ENCODE measurements around the gene SLCO1A2.

Gene SLCO1A2

DNA sequence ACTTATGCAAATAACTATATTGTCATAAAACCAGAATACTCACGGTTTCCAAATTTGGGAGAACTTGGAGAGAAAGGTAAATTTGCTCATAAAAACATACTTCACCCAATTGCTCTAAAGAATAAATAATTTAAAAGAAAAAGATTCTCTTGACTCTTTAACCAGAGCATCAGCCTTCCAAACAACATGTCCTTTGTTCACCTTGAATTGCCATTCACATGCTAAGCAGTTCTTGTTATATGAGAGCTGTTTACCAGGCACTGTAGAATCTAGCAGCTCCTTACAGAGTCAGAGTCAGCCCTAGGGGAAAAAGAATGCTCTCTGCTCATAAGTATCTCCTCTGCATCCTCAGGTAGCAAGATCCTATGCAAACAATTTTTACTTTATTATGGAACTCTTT lies 10.2 kb downstream of the SLCO1A2 start:
- DNase-seq, result no peak

DNA sequence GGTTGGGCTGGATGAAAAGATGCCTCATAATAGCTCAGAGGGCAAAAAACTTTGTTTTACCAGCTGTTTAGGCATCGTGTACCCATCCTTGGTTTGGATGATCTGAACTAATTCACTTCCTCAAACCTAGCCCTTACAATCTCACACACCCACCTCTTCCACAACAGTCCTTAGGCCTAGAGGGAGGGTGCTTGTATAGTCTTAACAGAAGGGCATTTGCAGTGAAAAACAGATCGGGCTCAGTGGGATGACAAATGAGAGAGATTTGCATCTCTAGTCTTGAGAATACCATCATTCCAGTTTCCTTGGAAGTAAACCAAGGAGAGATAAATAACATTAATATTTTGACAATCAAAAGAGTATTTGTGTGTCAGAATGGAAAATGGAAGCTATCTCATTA lies 11.0 kb downstream of the SLCO1A2 start:
- no peak for DNase-seq

GRCh38 chr12:21308785-21309184 lies 25.9 kb downstream of the SLCO1A2 start:
- no peak for DNase-seq

GRCh38 chr12:21305661-21306060 lies 29.1 kb downstream of the SLCO1A2 start:
- no peak for DNase-seq

DNA sequence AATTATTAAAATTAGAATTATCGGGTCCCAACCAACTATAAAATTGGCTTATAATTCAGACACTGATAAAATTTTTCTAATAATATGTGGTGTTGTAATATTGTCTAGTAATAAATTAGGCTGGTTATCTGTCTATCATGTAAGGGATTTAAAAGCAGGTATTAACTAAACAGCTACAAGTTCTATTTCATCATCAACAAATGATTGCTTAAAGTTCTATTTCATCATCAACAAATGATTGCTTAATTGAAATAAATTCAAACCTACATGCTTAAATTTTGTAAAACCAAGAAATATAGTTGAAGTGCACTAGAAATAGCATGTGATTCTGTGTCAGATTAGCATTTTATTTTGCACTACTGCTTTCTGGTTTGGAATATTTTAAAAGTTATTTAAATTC lies 34.1 kb downstream of the SLCO1A2 start:
- DNase-seq, result no peak

- DNase-seq, result no peak
Measured at GRCh38 chr12:21296751-21297406, 37.8 kb downstream of the SLCO1A2 start.

GRCh38 chr12:21296348-21296747 lies 38.4 kb downstream of the SLCO1A2 start:
- no peak for DNase-seq

DNA sequence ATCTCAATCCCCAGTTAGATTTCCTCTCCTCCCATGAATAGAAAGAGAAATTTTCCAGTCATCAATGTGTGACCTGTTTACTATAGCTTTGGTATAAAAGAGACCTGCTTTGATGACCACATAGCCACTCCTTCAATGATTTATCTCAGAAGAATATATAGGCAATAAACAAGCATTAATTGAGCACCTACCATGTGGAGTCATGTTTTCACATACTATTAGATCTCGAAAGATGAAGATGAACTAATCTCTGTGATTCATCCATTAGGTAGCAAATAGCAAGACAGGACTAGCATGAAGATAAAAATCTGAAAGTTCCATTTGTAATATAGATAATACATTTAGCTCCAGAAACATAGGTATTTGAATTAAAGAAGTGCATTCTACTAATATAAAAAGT lies 40.5 kb downstream of the SLCO1A2 start:
- no peak for DNase-seq

- DNase-seq, result no peak
Measured at GRCh38 chr12:21292111-21292510, 42.6 kb downstream of the SLCO1A2 start.

GRCh38 chr12:21289698-21290097 lies 45.0 kb downstream of the SLCO1A2 start:
- DNase-seq, result no peak

- DNase-seq, result no peak
Measured at GRCh38 chr12:21276826-21277225, 57.9 kb downstream of the SLCO1A2 start.

GRCh38 chr12:21265932-21266331 lies 68.8 kb downstream of the SLCO1A2 start:
- no peak for DNase-seq

DNA sequence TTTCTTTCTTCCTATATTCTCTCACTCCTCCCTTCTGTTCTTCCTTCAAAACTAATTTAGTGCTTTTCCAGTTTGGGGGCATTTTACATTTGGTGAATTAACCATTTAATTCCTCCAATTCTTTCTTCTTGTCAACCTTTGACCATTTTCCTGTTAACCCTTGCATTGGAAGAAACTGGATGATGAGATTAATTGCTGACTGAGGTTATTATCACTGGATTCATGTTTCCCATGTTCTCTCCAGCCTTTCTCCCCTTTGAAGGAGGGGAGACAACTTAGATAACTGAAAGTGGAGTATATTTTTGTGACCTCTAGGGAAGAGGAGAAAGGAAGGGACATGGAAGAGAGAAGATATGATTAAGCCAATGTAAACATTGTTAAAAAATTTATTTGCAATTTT lies 70.5 kb downstream of the SLCO1A2 start:
- DNase-seq, result no peak

DNA sequence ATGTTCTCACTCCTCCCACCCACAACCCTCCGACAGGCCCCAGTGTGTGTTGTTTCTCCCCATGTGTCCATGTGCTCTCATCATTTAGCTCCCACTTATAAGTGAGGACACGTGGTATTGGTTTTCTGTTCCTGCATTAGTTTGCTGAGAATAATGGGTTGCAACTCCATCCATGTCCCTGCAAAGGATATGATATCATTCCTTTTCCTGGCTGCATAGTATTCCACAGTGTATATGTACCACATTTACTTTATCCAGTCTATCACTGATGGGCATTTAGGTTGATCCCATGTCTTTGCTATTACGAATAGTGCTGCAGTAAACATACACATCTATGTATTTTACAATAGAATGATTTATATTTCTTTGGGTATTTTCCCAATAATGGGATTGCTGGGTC lies 77.5 kb downstream of the SLCO1A2 start:
- no peak for DNase-seq

DNA sequence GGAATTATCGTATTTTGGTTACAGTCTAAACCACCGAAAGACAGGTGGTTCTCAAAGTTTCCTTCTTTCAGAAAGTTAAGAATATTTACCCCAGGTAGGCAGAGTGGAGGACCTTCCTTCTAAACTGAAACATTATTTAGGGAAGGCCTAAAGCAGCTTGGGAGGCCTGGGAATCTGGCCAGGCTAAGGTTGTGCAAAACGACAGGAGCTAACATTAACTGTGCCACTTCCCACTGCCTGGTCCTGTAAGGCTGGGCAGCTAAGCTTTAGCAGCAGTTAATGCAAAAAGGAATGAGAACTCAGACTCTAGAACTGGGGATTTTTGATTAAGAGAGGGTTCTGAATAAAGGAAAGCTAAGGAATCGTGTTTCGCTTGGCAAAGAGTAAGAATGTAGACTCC lies 82.6 kb downstream of the SLCO1A2 start:
- no peak for DNase-seq

DNA sequence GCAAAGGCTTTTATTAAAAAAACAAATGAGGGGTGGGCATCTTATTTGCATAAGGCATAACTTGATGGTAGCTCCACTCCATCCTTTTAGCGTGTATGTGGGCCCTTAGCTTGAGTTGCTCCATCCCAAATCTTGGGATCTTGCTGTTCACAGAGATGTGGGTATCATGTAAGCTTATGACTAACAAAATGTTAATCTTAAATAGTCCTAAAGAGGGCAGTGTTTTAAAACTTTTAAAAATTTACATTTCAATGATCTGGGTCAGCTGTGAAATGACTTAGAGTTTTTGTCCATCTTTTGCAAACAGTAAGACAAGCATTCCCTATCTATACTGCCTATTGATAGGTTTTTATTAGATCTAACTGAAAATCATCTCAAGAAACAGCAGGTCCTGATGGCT lies 86.0 kb downstream of the SLCO1A2 start:
- DNase-seq, result no peak

DNA sequence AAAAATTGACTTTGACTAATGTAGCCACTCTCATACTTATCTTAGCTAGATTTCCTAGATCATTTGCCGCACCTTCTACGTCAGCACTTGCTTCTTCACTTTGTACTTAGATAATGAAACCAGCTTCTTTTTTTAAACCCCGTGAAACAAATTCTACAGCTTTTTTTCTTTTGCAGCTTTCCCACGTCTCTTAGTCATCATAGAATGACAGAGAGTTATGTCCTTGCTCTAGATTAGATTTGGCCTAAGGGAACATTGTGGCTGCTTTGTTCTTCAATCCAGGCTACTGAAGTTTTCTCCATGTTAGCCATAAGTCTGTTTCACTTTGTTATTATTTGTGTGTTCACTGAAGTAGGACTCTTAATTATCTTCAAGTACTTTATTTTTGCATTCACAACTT lies 94.9 kb downstream of the SLCO1A2 start:
- DNase-seq, result no peak

DNA sequence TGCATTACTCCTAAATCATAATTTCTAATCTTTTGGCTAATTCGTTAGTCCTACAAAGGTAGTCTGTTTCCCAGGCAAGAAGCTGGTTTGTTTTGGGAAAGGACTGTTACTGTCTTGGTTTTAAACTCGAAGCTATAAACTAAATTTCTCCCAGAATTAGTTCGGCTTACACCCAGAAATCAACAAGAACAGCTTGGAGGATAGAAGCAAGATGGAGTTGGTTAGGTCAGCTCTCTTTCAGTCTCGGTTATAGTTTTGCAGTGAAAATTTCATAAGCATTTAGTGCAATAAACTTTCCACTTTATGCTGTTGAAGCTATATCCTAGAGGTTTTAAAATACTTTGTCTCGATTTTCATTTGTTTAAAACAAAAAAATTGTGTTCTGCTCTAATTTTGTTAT lies 100.3 kb downstream of the SLCO1A2 start:
- DNase-seq, result no peak

- DNase-seq, result no peak
Measured at GRCh38 chr12:21223930-21224329, 110.8 kb downstream of the SLCO1A2 start.

DNA sequence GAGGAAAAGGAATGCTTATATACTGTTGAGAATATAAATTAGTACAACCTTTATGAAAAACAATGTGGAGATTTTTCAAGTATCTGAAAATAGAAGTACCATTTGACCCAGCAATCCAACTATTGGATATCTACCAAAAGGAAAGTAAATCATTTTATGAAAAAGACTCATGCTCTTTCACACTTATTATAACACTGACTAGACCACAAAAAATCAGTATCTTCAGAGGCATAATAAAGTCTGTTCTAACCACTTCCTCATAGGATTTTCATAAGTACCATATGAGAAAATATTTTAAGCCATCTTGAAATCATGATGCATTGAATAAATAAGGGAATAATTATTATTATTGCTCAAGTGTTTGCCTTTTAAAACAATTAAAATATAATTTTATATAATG lies 112.9 kb downstream of the SLCO1A2 start:
- DNase-seq, result no peak

- no peak for DNase-seq
Measured at GRCh38 chr12:21221072-21221471, 113.6 kb downstream of the SLCO1A2 start.

- DNase-seq, result no peak
Measured at GRCh38 chr12:21220266-21220665, 114.5 kb downstream of the SLCO1A2 start.

- DNase-seq, result no peak
Measured at GRCh38 chr12:21219206-21219605, 115.5 kb downstream of the SLCO1A2 start.

All from cortex of kidney (tissue), 1 donor.